H54 (cell line): Measurements from ENCODE around the gene ERFL.

Source experiments
- DNase-seq: peaks from one replicate; pipeline ENCODE4 v3.0.0; 2011; ENCODE audit warnings: low spot score, mixed read lengths; ENCODE audit not compliant: insufficient read length
- FAIRE-seq: peaks from 3 replicates; lab custom pipeline; 2011; peaks lifted over from hg19 to GRCh38; lab: Jason Lieb, UNC
- POLR2A ChIP-seq: IDR thresholded peaks from 2 replicates; pipeline ENCODE4 v1.6.1; 2011; ENCODE audit warnings: low read depth, mild to moderate bottlenecking, low read length

The ERFL gene

GRCh38 chr19:41908724-41909464 lies 19.4 kb downstream of the ERFL start:
- TF ChIP-seq POLR2A, result no peak
- FAIRE-seq, result no peak
- DNase-seq, result no peak

- no peak for FAIRE-seq
- no peak for DNase-seq
- no peak for TF ChIP-seq POLR2A
Measured at GRCh38 chr19:41907994-41908615, 20.1 kb downstream of the ERFL start.

- TF ChIP-seq POLR2A, result no peak
- DNase-seq, result no peak
- no peak for FAIRE-seq
Measured at GRCh38 chr19:41906916-41907680, 21.2 kb downstream of the ERFL start.

- TF ChIP-seq POLR2A, result no peak
- FAIRE-seq, result no peak
- no peak for DNase-seq
Measured at GRCh38 chr19:41906271-41906670, 22.0 kb downstream of the ERFL start.

GRCh38 chr19:41905273-41906002 lies 22.8 kb downstream of the ERFL start:
- TF ChIP-seq POLR2A, result no peak
- DNase-seq (no peak), FAIRE-seq (no peak)

- no peak for DNase-seq
- FAIRE-seq, result no peak
- TF ChIP-seq POLR2A, result no peak
Measured at GRCh38 chr19:41904118-41904870, 24.0 kb downstream of the ERFL start.

GRCh38 chr19:41903193-41903953 lies 24.9 kb downstream of the ERFL start:
- DNase-seq (no peak), FAIRE-seq (no peak)
- no peak for TF ChIP-seq POLR2A

- FAIRE-seq (no peak), DNase-seq (no peak)
- no peak for TF ChIP-seq POLR2A
Measured at GRCh38 chr19:41902594-41902993, 25.7 kb downstream of the ERFL start.

- no peak for TF ChIP-seq POLR2A
- FAIRE-seq, result no peak
- no peak for DNase-seq
Measured at GRCh38 chr19:41901707-41902360, 26.4 kb downstream of the ERFL start.

- FAIRE-seq, result no peak
Measured at GRCh38 chr19:41898235-41898634, 30.0 kb downstream of the ERFL start.

GRCh38 chr19:41897820-41898219 lies 30.4 kb downstream of the ERFL start:
- TF ChIP-seq POLR2A, result no peak
- DNase-seq, result no peak
- no peak for FAIRE-seq

More at GRCh38 chr19:41898235-41898634, 30.0 kb downstream of the ERFL start:
- DNase-seq, result no peak
- TF ChIP-seq POLR2A, result no peak

GRCh38 chr19:41897181-41897580 lies 31.1 kb downstream of the ERFL start:
- no peak for TF ChIP-seq POLR2A
- no peak for FAIRE-seq

GRCh38 chr19:41896581-41896942 lies 31.7 kb downstream of the ERFL start:
- DNase-seq (no peak), FAIRE-seq (no peak)
- TF ChIP-seq POLR2A, result no peak

More at GRCh38 chr19:41897181-41897580, 31.1 kb downstream of the ERFL start:
- DNase-seq, result no peak
